ENCODE measurements around the gene REM2.

The REM2 gene, protein sequence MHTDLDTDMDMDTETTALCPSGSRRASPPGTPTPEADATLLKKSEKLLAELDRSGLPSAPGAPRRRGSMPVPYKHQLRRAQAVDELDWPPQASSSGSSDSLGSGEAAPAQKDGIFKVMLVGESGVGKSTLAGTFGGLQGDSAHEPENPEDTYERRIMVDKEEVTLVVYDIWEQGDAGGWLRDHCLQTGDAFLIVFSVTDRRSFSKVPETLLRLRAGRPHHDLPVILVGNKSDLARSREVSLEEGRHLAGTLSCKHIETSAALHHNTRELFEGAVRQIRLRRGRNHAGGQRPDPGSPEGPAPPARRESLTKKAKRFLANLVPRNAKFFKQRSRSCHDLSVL

DNA sequence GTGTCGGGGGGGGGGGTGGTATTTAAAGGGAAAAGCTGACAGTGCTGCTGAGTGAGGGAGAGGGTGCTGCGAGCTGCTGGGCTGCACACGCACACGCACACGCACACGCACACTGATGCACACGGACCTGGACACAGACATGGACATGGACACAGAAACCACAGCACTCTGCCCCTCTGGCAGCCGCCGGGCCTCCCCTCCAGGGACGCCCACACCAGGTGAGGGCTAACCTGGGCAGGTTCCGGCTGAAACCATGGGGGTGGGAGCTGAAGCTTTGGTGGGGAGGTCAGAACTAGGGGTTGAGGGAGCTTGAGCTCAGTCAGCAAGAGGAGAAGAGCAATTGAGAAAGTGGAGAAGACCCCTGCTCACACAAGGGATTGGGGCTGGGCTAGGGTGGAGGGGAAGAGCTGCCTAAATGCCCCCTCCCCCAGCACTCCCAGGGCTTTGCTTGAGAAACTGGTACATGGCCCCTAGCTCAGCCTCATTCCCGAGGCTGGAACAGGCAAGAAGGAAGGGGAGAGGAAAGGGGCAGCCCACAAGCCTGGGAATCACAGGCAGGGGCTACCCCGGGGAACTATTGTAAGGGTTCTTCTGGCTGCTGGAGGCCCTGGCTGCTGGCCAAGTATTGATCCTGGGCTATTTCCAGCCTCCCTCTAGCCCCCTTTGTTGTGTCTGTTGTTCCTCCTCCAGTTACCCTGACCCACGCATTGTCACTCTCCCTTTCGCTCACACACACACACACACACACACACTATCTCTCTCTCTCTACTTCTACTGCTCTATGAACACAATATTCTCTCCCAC is at the start of gene REM2:
REM2 (plus strand) TSS at position 50 of the 804 bp plus-strand sequence; CDS start at position 116, 66 bp downstream.
- DNase-seq (ENCODE audit: low spot score): no peak

GRCh38 chr14:22835505-22835904 is 47.5 kb upstream of the REM2 start:
- DNase-seq (ENCODE audit: low spot score): no peak

DNA sequence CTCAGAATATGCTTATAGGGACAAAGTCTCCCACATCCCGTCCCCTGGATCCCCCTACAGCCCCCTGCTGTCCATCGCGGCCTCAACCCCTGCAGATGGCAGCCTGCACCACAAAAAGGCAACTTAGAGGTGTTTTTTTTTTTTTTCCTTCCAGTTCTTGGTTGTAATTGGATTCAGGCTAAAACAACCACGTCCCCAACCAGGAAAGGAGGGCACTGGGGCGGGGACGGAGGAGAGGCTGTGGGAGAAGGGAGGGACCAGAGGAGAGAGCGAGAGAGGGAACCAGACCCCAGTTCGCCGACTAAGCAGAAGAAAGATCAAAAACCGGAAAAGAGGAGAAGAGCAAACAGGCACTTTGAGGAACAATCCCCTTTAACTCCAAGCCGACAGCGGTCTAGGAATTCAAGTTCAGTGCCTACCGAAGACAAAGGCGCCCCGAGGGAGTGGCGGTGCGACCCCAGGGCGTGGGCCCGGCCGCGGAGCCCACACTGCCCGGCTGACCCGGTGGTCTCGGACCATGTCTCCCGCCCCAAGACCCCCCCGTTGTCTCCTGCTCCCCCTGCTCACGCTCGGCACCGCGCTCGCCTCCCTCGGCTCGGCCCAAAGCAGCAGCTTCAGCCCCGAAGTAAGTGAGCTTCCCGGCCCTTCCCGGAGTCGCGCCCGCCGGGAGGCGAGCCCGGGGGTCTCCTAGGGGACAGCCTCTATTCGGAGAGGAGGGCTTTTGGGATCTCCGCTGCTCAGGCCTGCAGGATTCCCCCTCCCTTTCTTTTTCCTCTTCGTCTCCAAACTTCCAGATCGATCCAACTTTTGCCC is 46.5 kb upstream of the REM2 start, which contains the start of gene MMP14:
MMP14 (plus strand) TSS at position 285 of the 813 bp plus-strand sequence; CDS start at position 518, 233 bp downstream.
- DNase-seq (ENCODE audit: low spot score): peak; percentile 32

DNA sequence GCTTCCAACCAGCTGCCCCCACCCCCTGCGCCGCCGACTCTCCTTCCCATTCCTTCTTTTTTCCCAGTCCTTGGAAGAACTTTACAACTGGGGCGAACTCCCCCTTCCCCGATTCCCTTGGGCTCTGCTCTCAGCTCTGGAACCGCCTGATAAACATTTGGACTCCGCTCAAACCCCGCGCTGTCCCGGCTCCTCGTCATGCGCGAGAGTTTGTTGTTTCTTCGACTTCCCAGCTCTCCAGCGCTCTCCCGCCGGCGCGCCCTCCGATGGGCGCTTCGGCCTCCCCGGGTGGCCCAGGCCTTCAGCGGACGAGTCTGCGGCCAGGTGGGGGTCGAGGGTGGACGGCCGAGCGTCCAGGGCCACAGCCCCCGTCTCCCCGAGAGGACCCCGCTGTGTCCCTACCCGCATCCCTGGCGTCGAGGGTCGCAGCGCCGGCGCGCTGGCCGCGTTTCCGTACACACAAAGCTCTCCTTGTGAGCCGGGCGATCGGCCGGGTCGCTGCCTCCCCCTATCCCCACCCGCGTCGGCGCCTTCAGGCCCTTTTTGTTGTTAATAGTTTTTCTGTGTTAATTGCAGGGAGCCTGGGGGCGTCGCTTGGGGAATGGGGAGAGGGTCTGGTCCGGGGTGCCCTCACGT is 45.8 kb upstream of the REM2 start:
- peak; percentile 28 for DNase-seq (ENCODE audit: low spot score)

DNA sequence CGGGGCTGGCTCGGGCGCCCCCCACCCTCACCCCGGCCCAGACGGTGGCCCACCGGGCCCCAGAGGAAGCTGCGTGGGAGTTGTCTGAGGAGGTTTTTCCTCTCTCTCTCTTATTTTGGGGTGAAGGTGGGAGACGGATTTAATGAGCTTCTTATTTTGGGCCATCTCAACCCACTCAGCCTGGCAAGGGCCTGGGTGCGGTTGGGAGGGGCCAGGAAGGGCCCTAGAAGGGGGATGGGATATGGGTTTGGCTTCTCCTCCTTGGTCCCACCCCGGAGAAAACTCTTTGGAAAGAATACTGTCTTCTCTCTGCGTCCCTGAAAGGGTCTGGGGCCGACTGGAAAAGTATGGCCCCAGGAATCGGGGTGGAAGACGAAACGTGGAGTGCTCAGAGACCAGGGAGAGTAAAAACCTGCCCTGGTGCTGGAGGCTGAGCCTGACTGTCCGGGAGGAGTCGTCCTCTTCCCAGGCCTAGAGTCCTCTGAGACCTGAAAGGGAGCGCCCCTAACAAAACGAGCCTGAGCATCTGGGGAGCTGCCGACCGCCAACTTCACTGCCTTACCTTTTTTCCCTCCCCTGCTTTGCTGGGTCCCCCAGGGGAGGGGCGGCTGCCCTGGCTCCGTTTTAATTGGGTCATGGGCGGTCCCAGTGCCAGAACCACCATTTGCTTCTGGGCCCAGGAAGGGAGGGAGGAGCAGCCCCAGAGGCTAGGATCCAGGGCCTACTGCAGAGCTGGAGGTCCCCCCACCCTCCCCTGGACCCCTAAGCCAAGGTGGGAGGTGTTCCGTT is 45.1 kb upstream of the REM2 start:
- DNase-seq (ENCODE audit: low spot score): no peak

DNA sequence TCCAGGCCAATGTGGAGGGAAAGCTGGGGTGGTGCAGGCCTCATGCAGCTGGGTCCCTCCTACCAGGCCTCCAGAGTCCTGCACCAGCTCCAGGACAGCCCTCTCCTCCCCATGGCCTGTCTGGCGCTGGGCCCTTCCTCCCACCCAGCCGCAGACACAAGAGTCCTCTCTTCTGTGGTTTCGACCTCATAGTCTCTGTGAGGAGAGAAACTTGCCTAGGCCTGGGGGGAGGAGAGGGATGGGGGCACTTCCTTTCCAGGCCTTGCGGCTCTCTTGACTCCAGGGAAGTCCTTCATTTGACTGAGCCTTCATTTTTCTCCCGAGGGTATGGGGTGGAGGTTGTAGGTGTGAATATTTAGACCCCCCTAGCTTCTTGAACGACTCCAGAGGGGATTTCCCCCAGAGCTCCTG is 44.4 kb upstream of the REM2 start:
- no peak for DNase-seq (ENCODE audit: low spot score)

DNA sequence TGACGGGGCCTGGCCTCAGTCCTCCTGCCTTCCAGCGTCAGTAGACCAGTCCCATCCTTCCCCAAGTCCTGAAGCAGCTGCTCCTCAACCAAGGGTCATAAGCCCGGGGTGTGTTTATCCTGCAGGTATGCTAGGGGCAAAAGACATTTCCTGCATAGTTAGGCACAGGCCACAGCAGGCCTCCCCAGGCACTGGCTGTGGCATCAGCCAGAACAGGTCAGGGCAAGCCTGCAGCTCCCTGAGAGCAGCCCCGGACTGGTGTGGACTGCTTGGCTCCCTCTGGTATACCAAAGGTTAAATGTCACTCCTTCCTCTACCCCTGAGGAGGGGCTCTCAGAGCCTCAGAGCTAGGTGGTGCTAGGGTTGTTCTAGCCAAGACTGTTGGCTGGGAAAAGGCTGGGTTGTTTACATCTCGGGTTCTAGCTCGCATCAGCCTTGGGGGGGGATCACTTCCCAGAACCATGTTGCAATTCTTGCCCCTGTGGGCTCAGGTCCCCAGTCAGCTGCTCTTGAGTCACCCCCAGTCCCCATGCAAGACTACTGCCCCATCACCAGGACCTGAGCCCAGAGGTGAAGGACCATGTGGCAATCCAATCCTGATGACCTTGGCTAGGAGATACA is 43.8 kb upstream of the REM2 start:
- DNase-seq (ENCODE audit: low spot score): no peak

DNA sequence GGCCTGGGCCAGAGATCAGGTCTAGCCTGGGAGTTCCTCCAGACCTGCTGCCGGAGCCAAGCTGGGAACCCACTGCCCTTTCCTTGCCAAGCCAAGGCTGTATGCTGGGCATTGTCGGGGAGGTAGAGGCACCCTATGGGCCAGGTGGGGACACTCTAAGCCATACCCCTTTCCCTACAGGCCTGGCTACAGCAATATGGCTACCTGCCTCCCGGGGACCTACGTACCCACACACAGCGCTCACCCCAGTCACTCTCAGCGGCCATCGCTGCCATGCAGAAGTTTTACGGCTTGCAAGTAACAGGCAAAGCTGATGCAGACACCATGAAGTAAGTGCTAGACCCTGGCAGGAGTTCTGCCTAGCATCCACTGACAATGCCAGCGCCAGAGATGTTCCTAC is 41.7 kb upstream of the REM2 start:
- DNase-seq (ENCODE audit: low spot score): no peak

DNA sequence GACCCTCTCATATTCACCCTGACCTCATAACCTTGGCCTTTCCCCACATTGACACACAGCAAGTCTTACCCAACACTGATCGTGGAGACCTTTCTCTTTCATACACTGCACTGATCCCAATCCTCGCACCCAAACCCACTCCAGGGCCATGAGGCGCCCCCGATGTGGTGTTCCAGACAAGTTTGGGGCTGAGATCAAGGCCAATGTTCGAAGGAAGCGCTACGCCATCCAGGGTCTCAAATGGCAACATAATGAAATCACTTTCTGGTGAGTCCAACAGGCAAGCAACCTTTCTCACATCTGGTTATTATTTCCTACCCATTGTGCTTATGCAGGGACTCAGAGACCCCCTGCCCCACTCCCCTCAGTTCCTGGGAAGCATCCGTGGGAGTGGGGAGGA is 41.3 kb upstream of the REM2 start:
- no peak for DNase-seq (ENCODE audit: low spot score)

GRCh38 chr14:22842211-22843122 is 40.6 kb upstream of the REM2 start:
- DNase-seq (ENCODE audit: low spot score): no peak

- no peak for DNase-seq (ENCODE audit: low spot score)
These were observed 39.7 kb upstream of the REM2 start for GRCh38 chr14:22843123-22843925.

DNA sequence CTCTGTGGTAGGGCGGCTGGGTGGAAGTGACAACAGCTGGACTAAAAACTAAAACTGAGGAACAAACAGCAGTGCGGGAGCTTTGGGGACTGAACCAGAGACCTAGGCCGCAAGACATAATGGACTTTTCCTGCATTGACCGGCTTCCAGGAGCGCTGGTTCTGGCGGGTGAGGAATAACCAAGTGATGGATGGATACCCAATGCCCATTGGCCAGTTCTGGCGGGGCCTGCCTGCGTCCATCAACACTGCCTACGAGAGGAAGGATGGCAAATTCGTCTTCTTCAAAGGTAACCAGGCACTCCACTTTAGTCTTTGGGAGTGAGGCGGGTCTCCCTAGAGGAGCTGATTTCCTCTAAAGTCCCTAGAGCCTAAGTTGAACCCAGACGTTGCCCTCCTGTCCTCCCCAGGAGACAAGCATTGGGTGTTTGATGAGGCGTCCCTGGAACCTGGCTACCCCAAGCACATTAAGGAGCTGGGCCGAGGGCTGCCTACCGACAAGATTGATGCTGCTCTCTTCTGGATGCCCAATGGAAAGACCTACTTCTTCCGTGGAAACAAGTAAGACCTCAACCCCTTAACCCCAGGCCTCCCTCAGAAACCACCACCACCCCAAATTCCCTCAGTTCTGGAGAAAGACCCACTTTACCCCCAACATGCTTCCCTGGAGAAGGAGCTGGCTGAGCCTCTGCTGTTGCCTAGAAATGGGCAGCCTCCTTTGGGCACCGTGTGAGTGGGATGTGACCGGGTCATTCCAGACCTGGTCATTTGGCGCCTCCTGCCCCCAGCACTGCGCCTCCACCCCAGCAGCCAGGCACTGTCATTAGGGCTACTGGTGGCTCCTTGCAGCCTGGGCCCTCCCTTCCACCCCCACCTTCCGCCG is 38.6 kb upstream of the REM2 start:
- no peak for DNase-seq (ENCODE audit: low spot score)

DNA sequence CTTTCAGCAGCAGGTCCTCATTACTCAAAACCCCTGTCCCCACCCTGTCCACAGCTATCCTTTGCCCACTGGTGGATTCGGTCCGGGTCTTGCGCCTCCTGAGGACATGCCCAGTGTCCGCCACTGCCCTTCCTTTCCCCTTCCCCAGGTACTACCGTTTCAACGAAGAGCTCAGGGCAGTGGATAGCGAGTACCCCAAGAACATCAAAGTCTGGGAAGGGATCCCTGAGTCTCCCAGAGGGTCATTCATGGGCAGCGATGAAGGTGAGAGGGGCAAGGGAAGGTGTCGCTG is 38.0 kb upstream of the REM2 start:
- no peak for DNase-seq (ENCODE audit: low spot score)

GRCh38 chr14:22845821-22846625 is 37.0 kb upstream of the REM2 start:
- DNase-seq (ENCODE audit: low spot score): no peak

DNA sequence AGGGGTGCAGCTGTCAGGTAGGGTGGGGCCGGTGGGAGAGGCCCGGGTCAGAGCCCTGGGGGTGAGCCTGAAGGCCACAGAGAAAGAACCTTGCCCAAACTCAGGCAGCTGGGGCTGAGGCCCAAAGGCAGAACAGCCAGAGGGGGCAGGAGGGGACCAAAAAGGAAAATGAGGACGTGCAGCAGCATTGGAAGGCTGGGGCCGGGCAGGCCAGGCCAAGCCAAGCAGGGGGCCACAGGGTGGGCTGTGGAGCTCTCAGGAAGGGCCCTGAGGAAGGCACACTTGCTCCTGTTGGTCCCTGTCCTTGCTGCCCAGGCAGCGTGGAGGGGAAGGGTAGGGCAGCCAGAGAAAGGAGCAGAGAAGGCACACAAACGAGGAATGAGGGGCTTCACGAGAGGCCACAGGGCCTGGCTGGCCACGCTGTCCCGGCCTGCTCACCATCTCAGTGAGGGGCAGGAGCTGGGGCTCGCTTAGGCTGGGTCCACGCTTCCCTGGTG is 36.2 kb upstream of the REM2 start:
- DNase-seq (ENCODE audit: low spot score): no peak

DNA sequence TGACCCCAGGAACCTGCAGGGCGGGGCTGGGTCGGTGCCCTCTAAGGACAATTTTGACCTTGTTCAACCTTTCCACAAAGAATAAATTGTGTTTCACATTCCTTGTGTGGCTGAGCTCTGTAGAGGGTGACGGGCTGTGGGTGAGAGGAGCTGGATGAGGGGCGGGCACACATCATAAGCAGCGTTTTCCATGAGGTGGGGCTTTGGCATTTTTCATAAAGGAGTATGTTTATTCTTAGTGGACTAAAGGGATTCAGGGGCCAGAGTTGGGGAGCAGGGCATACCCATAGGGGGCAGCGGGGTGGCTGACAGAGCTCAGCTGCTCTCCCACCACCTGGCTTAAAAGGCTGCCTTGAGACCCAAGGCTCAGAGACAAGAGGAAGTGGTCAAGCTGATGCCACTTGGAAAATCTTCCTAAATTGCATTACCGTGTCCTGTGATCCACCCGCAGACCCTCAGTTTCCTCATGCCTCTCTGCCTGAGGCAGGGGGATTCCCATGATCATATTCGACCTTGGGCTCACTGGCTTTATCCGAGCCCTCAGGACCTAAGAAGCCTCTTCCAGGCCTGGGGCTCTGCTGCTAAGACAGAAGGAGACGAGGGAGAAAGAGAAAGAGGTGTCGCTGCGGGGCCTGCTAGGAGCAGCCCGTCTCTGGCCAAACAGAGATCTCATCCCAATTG is 35.2 kb upstream of the REM2 start:
- no peak for DNase-seq (ENCODE audit: low spot score)
